ENCODE measurements around the gene ACOX3.

DNA sequence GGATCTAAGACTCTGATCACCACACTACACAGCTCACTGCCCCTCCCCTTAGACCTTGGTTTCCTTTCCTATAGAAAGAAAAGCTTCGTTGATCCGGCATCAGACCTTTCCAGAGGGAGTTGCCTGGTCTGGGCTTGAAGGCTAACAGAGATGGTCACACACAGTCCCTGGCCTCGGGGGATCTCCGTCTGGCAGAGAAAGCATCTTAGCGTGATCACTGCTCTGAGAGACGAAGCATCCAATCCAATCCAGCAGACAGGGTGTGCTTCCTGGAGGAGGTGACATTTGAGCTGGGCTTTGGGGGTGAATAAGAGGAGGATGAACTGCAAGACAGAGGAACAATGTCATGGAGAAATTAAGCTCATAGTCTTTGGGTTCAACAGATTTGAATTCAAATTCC, 121.5 kb downstream of the ACOX3 start:
- TF ChIP-seq, protein P1, sequence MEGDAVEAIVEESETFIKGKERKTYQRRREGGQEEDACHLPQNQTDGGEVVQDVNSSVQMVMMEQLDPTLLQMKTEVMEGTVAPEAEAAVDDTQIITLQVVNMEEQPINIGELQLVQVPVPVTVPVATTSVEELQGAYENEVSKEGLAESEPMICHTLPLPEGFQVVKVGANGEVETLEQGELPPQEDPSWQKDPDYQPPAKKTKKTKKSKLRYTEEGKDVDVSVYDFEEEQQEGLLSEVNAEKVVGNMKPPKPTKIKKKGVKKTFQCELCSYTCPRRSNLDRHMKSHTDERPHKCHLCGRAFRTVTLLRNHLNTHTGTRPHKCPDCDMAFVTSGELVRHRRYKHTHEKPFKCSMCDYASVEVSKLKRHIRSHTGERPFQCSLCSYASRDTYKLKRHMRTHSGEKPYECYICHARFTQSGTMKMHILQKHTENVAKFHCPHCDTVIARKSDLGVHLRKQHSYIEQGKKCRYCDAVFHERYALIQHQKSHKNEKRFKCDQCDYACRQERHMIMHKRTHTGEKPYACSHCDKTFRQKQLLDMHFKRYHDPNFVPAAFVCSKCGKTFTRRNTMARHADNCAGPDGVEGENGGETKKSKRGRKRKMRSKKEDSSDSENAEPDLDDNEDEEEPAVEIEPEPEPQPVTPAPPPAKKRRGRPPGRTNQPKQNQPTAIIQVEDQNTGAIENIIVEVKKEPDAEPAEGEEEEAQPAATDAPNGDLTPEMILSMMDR (IDR thresholded peaks at IDR 0.05 in 2 of 3, conservative IDR thresholded peaks at IDR 0.05 in 1 of 3; ENCODE audit: insufficient read depth in 2 of 3, low read depth in 1 of 3, low read length in 3 of 3), result no peak
- no peak for TF ChIP-seq CBX5 (IDR thresholded peaks at IDR 0.05; ENCODE audit: borderline replicate concordance, low read depth)

Measured in K562 (cell line).